ENCODE data around the gene ITGB8. TPM values are rescaled to one million over a fixed set of nuclear protein-coding genes. Genes with fewer than 3 reads are reported as not detected.

Gene ITGB8
- total RNA-seq, 1 experiment from 2014 or later: 2.4 TPM

- Histone ChIP-seq H3K4me1 (ENCODE audit: control insufficient read depth in 1 of 2, insufficient read depth in 2 of 2, low read length in 2 of 2) (no peaks in the 10 kb centered on the region), H3K4me3 (replicated peaks in 1 of 2; ENCODE audit: low read depth in 1 of 2, low read length in 2 of 2) (no peak overlapping the region), H3K27me3 (ENCODE audit: insufficient read depth, low read length) (no peaks in the 10 kb centered on the region), H3K9ac (ENCODE audit: low read length) (no peak overlapping the region), H3K79me2 (ENCODE audit: insufficient read depth, low read length) (no peaks in the 10 kb centered on the region), H3K9me3 (ENCODE audit: control insufficient read depth in 1 of 2, insufficient read depth in 1 of 2, low read depth in 1 of 2, low read length in 2 of 2) (no peaks in the 10 kb centered on the region; a peak in 1 of 4 replicates), H4K20me1 (ENCODE audit: insufficient read depth) (no peaks in the 10 kb centered on the region), H2AFZ (ENCODE audit: low read depth, low read length, poor library complexity, severe bottlenecking) (no peak overlapping the region), H3K27ac (ENCODE audit: low read depth, low read length) (no peak overlapping the region), H3K9me2 (ENCODE audit: insufficient read depth) (no peaks in the 10 kb centered on the region; the same call in 1 of the 2 replicates), H3K36me3 (ENCODE audit: control insufficient read depth in 1 of 2, insufficient read depth in 2 of 2, low read length in 2 of 2) (no peaks in the 10 kb centered on the region), H3K4me2 (ENCODE audit: low read length) (no peak overlapping the region)
- intact Hi-C loops (cut with micrococcal nuclease): no loop called here
- ChIA-PET POLR2A (no interaction called here), CTCF (no interaction called here), RAD21 (ENCODE audit: low non-redundant PET in 1 of 2, low total read pairs in 2 of 2, uncharacterized antibody in 2 of 2, unreplicated experiment in 2 of 2) (no interaction called here)
- no TSS peak for BruUV-seq (replicated peaks)
- DNase-seq (ENCODE audit: low read depth, low spot score) (no peak), ATAC-seq (no peak)
- TF ChIP-seq POLR2A (IDR thresholded peaks at IDR 0.05; ENCODE audit: borderline replicate concordance, extremely low read depth, insufficient read depth, insufficient read length) (no peak), YY1 (IDR thresholded peaks at IDR 0.05; ENCODE audit: extremely low read depth, insufficient replicate concordance, low read depth, low read length) (no peak)
Measured at GRCh38 chr7:20296901-20297300, 33.8 kb upstream of the ITGB8 start.

GRCh38 chr7:20298486-20298901 lies 32.2 kb upstream of the ITGB8 start:
- Histone ChIP-seq H2AFZ (ENCODE audit: low read depth, low read length, poor library complexity, severe bottlenecking) (no peak overlapping the region), H3K36me3 (ENCODE audit: control insufficient read depth in 1 of 2, insufficient read depth in 2 of 2, low read length in 2 of 2) (no peaks in the 10 kb centered on the region), H3K4me1 (ENCODE audit: control insufficient read depth in 1 of 2, insufficient read depth in 2 of 2, low read length in 2 of 2) (no peaks in the 10 kb centered on the region), H3K4me2 (ENCODE audit: low read length) (no peak overlapping the region), H3K9me2 (ENCODE audit: insufficient read depth) (no peaks in the 10 kb centered on the region; the same call in 1 of the 2 replicates), H3K27me3 (ENCODE audit: insufficient read depth, low read length) (no peaks in the 10 kb centered on the region), H3K9ac (ENCODE audit: low read length) (no peak overlapping the region), H3K79me2 (ENCODE audit: insufficient read depth, low read length) (no peaks in the 10 kb centered on the region), H3K27ac (ENCODE audit: low read depth, low read length) (no peak overlapping the region), H3K9me3 (ENCODE audit: control insufficient read depth in 1 of 2, insufficient read depth in 1 of 2, low read depth in 1 of 2, low read length in 2 of 2) (no peaks in the 10 kb centered on the region; a peak in 1 of 4 replicates), H3K4me3 (replicated peaks in 1 of 2; ENCODE audit: low read depth in 1 of 2, low read length in 2 of 2) (no peak overlapping the region), H4K20me1 (ENCODE audit: insufficient read depth) (no peaks in the 10 kb centered on the region)
- BruUV-seq (replicated peaks): no TSS peak
- ChIA-PET CTCF (no interaction called here), POLR2A (no interaction called here), RAD21 (ENCODE audit: low non-redundant PET in 1 of 2, low total read pairs in 2 of 2, uncharacterized antibody in 2 of 2, unreplicated experiment in 2 of 2) (no interaction called here)
- ATAC-seq: no peak
- no peak for DNase-seq (ENCODE audit: low read depth, low spot score)
- intact Hi-C loops (cut with micrococcal nuclease): no loop called here
- TF ChIP-seq SP1 (IDR thresholded peaks at IDR 0.05; ENCODE audit: low read depth): no peak
- no peak for TF ChIP-seq YY1 (IDR thresholded peaks at IDR 0.05; ENCODE audit: extremely low read depth, insufficient replicate concordance, low read depth, low read length)
- TF ChIP-seq JUND (IDR thresholded peaks at IDR 0.05): no peak
- TF ChIP-seq FOSL1 (IDR thresholded peaks at IDR 0.05; ENCODE audit: low read depth): no peak
- TF ChIP-seq POLR2A (IDR thresholded peaks at IDR 0.05; ENCODE audit: borderline replicate concordance, extremely low read depth, insufficient read depth, insufficient read length): no peak
- no peak for TF ChIP-seq CEBPB (IDR thresholded peaks at IDR 0.05; ENCODE audit: low read depth)
- no peak for TF ChIP-seq CTCF (IDR thresholded peaks at IDR 0.05 in 2 of 3, conservative IDR thresholded peaks at IDR 0.05 in 1 of 3; ENCODE audit: borderline replicate concordance in 1 of 3, insufficient read depth in 1 of 3, low read depth in 2 of 3, low read length in 2 of 3)
- no peak for TF ChIP-seq CBX3 (IDR thresholded peaks at IDR 0.05; ENCODE audit: low read depth)
- no peak for TF ChIP-seq EZH2 (IDR thresholded peaks at IDR 0.05)
- no peak for TF ChIP-seq MAX (IDR thresholded peaks at IDR 0.05)
- TF ChIP-seq POLR2AphosphoS5 (IDR thresholded peaks at IDR 0.05; ENCODE audit: low read depth, low read length): no peak
- TF ChIP-seq SIN3A (IDR thresholded peaks at IDR 0.05; ENCODE audit: low read depth): no peak
- TF ChIP-seq EGR1 (IDR thresholded peaks at IDR 0.05; ENCODE audit: low read depth): no peak
- no peak for TF ChIP-seq EZH2phosphoT487 (IDR thresholded peaks at IDR 0.05; ENCODE audit: borderline replicate concordance)
- TF ChIP-seq ZBTB33 (IDR thresholded peaks at IDR 0.05; ENCODE audit: extremely low read depth, insufficient replicate concordance, low read length): no peak
- TF ChIP-seq ZFX (IDR thresholded peaks at IDR 0.05): no peak
- TF ChIP-seq SRF (IDR thresholded peaks at IDR 0.05; ENCODE audit: low read depth): no peak
- TF ChIP-seq ZNF274 (IDR thresholded peaks at IDR 0.05; ENCODE audit: low read depth, low read length): no peak
- no peak for TF ChIP-seq TCF7L2 (IDR thresholded peaks at IDR 0.05; ENCODE audit: borderline replicate concordance, extremely low read depth, insufficient read depth, insufficient read length)
